HG02981 (cell line): ENCODE data around the gene MDC1.
"Not testable (repeated sequence)": the region's sequence is repeated elsewhere in the genome, so short reads cannot be mapped to it uniquely, and the experiment has no call there.

ENCODE experiments used
- ATAC-seq: cut with Tn5 transposase; IDR thresholded peaks from one replicate; pipeline ENCODE4 v1.9.1; 2021; ENCODE audit warnings: mild to moderate bottlenecking, moderate library complexity; ENCODE audit not compliant: unreplicated experiment

Gene MDC1, protein sequence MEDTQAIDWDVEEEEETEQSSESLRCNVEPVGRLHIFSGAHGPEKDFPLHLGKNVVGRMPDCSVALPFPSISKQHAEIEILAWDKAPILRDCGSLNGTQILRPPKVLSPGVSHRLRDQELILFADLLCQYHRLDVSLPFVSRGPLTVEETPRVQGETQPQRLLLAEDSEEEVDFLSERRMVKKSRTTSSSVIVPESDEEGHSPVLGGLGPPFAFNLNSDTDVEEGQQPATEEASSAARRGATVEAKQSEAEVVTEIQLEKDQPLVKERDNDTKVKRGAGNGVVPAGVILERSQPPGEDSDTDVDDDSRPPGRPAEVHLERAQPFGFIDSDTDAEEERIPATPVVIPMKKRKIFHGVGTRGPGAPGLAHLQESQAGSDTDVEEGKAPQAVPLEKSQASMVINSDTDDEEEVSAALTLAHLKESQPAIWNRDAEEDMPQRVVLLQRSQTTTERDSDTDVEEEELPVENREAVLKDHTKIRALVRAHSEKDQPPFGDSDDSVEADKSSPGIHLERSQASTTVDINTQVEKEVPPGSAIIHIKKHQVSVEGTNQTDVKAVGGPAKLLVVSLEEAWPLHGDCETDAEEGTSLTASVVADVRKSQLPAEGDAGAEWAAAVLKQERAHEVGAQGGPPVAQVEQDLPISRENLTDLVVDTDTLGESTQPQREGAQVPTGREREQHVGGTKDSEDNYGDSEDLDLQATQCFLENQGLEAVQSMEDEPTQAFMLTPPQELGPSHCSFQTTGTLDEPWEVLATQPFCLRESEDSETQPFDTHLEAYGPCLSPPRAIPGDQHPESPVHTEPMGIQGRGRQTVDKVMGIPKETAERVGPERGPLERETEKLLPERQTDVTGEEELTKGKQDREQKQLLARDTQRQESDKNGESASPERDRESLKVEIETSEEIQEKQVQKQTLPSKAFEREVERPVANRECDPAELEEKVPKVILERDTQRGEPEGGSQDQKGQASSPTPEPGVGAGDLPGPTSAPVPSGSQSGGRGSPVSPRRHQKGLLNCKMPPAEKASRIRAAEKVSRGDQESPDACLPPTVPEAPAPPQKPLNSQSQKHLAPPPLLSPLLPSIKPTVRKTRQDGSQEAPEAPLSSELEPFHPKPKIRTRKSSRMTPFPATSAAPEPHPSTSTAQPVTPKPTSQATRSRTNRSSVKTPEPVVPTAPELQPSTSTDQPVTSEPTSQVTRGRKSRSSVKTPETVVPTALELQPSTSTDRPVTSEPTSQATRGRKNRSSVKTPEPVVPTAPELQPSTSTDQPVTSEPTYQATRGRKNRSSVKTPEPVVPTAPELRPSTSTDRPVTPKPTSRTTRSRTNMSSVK (N-terminal part only)

DNA sequence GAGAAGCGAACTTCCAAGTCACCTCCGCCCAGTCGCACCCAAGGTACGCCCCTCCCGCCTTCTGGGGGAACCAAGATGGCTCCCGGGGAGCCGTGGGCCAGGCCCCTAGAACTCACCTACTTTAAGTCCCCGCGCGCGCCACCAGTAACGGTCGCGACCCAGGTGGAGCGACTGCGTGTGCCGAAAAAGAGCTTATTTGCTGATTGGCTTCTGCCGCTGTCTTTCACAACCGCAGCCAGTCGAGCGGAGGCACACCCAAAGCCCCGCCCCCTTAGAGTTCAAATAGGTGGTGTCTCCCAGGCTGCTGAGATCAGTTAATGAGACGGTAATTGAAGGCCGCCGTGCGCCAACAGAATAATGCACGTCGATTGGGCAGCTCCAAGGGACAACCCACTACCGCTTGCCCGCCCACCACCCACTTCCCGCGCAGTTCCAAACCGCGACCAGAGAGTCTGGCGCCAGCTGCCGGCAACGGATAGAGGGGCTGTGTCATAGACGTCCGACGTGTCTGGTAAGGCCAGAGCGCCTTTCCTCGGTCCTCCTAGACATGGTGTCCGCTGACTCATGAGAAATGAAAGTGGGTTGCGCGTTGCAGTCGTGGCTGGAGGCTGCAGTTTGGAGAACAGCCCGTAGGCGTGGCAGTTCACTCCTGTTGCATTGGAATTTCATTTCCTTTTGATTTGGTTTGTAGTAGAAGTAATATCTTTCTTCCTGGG is at the start of gene MDC1:
MDC1 (minus strand) TSS at position 153 of the 716 bp plus-strand sequence. CDS start 2,106 bp downstream, outside the sequence.
- ATAC-seq = peak; percentile 69

DNA sequence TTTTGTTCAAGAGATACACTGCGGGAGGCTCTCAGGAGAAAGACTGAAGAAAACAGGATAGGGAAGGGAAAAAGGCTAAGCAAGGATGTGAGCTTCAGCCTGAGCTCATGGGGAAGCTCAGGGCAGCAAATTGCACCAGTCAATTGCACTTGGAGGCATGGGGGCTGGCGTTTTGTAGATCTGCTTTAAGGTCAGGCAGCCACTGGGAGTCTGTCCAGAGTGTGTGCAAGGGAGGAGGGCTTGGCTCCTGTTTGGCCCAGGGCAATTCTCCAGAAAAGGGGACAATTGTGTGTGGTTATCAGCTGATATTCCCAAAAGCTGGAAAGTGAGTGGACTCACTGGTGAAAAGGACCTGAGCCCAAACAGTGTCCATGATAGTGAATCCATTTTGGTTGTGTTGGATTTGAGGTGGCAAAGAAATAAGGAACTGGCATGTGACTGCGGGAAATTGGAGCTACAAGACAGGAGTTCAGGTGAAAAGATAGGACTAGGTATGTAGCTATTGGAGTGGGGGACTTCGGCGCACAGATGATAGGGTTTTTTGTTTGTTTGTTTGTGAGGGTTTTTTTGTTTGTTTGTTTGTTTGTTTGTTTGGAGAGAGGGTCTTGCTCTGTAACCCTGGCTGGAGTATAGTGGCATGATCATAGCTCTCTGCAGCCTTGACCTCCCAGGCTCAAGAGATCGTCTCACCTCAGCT is 49.5 kb upstream of the MDC1 start:
- no peak for ATAC-seq

DNA sequence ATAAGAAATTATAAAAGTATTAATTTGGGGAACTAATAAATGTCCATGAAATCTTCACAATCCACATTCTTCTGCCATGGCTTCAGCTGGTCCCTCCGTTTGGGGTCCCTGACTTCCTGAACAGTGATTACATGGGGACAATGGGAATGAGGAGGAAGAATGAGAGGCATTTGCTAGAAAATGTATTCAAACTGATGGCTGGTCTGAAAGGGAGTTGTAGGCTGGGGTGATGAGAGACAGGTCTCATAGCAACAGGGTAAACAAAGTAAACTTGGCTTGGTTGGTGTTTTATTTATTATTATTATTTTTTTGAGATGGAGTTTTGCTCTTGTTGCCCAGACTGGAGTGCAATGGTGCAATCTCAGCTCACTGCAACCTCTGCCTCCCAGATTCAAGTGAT is 48.4 kb upstream of the MDC1 start:
- not testable (repeated sequence) for ATAC-seq

DNA sequence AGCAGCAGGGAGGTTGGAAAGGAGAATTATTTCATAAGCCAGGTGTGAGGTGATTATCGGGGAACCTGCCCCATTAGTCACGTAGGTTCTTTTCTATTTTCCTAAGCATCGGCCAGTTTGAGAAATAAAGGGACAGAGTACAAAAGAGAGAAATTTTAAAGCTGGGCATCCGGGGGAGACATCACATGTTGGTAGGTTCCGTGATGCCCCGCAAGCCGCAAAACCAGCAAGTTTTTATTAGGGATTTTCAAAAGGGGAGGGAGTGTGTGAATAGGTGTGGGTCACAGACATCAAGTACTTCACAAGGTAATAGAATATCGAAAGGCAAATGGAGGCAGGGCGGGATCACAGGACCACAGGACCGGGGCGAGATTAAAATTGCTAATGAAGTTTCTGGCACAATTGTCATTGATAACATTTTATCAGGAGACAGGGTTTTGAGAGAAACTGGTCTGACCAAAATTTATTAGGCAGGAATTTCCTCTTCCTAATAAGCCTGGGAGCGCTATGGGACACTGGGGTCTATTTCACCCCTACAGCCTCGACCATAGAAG is 47.5 kb upstream of the MDC1 start:
- not testable (repeated sequence) for ATAC-seq

DNA sequence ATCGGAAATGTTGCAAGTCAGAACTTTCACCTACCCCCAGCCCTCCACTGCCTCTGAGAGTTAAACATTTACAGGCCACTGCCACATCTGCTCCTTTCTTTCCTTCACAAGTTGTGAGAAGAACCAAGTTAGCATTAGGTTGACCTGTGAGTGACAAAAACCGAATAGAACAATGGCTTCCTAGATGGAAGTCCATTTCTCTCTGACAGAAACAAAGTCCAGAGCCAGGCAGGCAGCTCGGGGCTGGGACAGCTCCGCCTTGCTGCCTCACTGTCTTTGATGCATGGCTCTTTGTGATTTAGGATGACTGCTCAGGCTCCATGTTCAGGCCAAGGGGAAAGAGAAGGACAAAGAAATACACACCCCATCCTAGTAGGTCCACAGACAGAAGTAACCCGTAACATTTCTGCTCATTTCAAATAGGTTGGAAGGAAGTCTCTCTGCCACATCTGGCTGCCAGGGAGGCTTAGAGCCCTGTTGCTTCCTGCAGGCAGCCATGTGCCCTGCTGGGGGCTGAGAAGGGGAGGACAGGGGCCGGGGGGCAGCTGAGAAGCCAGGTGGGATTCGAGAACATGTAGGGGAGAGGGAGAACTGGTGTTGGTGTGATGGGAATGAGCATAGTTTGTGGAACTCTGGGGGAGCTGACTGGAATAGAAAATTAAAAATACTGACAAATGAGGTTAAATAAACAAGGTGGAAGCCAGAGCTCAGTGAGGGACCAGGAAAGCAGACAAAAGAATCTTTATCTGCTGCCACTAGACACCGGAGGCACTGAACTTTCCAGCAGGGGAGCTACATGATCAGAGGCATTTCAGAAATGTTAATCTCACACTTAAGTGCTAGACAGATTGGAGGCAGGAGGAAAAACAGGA is 46.8 kb upstream of the MDC1 start:
- peak; percentile 53 for ATAC-seq

DNA sequence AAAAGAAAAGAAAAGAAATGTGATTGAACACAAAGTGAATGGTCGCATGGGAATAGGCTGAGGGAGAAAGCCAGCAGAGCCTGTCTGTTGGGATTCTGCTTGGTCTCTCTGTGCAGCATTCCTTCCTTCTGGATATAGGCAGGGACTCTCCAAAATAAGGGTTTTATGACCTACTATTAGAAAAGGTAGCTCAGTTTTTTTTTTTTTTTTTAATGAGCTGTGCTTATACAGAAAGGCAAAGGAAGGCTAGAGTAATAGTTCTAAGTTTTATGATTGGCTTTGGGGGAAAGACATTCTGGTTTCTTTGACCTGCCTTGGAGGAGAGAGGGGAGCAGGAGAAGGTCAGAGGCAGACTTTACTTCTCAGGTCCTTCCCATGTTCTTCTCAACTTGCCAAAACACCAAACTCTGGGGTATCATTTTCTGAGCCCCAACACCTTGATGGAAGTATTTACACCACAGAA is 46.1 kb upstream of the MDC1 start:
- no peak for ATAC-seq

DNA sequence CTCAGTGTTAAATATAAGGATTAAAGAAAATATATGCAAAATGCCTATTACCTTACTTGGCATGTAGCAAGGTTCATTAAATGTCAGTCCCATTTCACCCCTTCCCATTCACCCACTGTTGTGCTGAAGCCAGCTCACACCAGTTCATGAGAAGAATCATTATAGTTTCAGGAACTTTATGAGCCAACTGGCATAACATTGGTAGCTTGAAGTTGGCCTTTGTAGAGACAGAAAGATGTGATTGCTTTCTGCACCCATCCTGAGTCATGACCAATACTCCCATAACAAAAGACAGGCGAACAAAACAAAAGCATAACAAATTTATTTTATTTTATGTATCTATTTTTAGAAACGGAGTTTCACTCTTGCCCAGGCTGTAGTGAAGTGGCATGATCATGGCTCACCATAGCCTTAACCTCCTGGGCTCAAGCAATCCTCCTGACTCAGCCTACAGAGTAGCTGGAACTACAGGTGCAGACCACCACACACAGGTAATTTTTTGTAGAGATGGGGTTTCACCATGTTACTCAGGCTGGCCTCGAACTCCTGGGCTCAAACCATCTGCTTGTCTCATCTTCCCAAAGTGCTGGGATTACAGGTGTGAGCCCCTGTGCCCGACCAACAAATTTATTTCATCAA is 44.8 kb upstream of the MDC1 start:
- no peak for ATAC-seq

DNA sequence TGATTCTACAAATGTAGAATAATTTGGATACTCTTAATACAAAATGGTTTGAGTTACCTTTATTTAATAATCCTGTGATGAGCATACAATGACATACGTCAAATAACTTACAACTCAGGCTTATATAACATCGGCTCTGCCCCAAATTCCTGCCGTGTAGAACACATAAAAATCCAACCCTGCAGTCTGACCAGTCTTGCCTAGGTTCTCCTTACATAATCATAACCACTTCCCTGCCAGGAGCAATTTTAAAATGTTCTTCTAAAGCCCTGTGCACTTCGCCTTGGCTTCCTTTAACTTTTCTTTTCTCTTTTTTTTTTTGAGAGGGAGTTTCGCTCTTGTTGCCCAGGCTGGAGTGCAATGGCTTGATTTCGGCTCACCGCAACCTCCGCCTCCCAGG is 43.5 kb upstream of the MDC1 start:
- ATAC-seq = no peak

DNA sequence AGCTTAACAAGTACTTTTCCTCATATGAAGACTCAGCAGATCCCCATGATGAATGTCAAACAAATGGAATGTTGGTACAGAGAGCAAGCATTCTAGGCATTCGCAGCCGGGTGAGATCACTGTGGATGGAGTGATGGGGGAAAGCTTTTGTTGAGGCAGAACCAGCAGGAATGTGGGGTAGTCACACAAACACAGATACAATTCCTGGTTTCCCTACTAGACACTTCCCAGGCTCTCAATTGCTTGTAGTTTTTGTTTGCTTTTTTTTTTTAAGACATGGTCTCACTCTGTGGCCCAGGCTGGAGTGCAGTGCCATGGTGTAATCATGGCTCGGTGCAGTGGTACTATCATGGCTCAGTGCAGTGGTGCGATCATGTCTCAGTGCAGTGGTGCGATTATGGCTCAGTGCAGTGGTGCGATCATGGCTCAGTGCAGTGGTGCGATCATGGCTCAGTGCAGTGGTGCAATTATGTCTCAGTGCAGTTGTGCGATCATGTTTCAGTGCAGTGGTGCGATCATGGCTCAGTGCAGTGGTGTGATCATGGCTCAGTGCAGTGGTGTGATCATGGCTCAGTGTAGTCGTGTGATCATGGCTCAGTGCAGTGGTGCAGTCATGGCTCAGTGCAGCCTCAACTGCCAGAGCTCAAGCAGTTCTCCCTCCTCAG is 42.6 kb upstream of the MDC1 start:
- ATAC-seq = no peak

DNA sequence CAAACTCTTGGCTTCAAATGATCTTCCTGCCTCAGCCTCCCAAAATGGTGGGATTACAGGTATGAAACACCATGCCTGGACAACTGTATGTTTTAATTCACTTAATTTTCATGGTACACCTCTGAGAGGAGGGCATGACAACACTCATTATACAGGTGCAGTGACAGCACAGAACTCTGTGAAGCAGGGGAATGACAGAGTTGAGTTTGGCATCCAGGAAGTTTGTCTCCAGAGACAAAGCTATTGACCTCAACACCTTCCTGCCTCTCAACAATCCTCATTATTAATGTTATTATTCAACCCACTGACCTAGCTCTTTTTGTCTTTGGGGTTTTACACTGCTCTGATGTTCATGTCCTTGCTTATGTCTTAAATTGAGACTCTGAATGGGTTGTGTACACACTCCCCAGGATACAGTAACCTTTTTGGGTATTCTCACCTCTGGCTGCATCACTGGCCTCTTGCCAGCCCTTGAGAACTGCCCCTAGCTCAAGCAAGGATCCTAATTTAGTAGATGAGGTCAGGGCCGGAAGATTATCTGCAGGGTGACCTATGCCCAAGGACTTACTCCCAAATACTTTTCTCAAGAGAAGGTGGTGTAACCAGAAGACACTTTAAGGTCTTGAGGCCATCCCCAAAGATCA is 40.3 kb upstream of the MDC1 start:
- ATAC-seq = no peak

DNA sequence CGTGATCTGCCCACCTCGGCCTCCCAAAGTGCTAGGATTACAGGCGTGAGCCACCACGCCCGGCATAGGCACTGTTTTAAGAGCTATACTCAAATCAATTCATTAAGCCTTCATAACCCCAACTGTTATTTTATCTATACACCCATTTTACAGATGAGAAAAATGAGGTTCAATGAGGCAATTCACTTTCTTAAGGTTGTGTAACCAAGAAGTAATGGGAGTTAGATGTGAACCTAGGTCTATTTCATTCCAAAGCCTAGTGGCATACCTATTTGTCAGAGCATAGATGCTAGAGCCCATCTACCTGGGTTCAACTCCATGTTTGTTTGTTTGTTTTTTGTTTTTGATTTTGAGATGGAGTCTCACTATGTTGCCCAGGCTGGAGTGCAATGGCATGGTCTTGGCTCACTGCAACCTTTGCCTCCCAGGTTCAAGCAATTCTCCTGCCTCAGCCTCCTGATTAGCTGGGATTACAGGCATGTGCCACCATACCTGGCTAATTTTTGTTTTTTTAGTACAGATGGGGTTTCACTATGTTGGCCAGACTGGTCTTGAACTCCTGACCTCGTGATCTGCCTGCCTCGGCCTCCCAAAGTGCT is 39.4 kb upstream of the MDC1 start:
- not testable (repeated sequence) for ATAC-seq

DNA sequence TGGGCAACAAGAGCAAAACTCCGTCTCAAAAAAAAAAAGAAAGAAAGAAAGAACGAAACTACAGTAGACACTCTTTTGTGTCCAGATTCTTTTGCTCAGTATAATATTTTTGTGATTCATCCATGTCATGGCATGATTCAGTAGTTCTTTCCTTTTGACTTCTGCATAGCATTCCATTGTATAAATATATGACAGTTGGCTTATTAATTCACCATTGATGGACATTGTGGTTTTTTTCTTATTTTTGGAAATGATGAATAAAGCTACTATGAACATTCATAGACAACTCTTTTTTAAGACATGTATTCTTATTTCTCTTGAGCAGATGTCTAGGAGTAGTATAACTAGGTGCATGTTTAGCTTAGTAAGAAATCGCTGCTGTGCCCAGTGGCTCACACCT is 37.5 kb upstream of the MDC1 start:
- ATAC-seq = no peak

DNA sequence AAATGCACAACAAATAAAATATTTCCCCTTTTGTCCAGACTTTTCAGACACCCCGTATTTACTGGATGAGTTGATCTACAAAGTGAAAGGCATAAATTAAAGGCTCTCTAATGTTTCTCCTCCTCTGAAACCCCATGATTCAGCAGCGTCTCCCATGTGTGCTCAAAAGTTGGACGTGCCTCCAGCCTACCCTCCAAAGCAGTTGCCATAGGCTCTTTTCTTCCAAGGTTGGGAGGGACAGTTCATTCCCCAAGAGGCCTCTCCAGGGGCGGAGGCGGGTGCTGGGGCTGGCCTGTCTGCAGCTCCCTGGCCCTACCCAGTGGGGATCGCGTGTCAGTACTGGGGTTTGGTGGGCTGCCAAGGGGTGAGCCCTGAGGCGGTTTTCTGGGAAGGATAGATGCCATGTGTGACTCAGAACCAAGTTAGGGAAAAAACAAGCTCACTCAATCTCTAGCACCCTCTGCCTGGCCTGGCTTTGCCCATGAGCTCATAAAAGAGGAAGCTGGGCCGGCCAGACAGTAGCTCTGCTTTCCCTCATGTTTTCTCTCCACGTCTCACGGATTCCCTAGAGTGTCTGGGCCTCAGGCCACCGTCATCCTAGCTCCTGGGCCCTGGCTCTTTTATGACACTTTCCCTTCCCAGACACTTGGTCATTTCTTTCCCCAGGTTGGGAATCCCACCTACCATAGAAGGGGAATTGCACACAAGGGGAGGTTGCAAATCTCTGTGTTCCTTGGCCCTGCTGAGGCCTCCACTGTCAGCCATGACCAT is 35.3 kb upstream of the MDC1 start:
- no peak for ATAC-seq

DNA sequence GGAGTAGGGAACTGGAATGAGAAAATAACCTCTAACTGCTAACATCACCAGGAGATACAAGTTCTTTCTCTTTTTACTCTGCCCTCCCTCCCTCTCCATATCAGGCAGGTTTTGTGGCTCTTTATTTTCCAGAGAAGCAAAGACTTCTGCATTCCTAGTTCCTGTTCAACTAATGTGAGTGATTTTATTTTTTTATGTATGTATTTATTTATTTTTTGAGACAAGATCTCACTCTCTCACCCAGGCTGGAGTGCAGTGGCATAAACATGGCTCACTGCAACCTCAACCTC is 33.2 kb upstream of the MDC1 start:
- no peak for ATAC-seq

DNA sequence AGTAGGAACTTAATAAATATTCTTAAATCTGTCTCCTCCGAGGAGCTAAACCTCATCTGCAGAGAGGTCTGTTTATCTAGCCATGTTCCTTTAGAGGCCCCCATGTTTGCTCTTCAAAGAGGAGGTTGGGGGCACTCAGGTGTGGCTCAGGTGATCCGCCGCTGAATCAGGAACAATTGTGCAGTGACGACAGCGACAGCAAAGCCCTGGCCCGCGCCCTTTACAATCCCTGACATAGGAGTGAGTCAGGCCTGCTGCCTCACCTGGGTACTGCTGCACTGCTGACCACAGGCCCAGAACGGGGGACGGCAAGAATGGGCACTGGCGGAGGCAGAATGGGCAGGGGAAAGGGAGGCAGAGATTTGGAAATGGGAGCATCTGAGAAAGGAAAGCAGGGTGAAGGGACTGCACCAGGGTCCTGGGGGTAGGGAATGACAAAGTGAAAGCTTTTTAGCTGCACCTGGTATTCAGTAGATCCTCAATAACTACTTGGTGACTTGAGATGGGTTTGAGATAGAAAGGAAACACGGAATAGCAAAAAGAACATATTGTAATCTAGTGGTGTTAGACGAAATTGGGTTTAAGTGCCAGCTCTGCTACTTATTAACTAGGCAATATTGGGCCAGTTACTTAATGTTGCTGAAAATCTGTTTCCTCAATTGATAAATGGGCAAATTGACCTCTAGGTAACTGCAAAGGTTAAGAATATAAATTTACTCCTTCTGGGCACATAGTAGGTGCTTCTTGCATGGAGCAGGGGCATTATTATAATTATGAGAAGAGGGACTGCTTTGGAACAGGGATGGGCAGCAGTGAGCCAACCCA is 32.7 kb upstream of the MDC1 start:
- no peak for ATAC-seq
